H9 (cell line): ENCODE measurements around the gene ARL5A. TPM values are rescaled to one million over a fixed set of nuclear protein-coding genes. Genes with fewer than 3 reads are reported as not detected.

Source experiments
- DNase-seq: peaks from one replicate; pipeline ENCODE4 v3.0.0-alpha.2; 2017
- H2AFZ ChIP-seq: one replicate; pipeline ENCODE4 v1.6.1; 2013; ENCODE audit warnings: mild to moderate bottlenecking, low read length, control low read depth, moderate library complexity
- H2AK5ac ChIP-seq: 2 replicates; pipeline ENCODE4 v1.6.1; 2013; ENCODE audit warnings: low read length, control low read depth, mixed read lengths; ENCODE audit not compliant: insufficient read length
- H2BK120ac ChIP-seq: one replicate; pipeline ENCODE4 v1.6.1; 2013; ENCODE audit warnings: low read depth, mild to moderate bottlenecking, low read length, control low read depth, inconsistent platforms; ENCODE audit not compliant: poor library complexity, severe bottlenecking
- H2BK12ac ChIP-seq: 2 replicates; pipeline ENCODE4 v1.6.1; 2013; ENCODE audit warnings: low read length, control low read depth, mixed read lengths, low read depth; ENCODE audit not compliant: insufficient read length
- H2BK15ac ChIP-seq: 2 replicates; pipeline ENCODE4 v1.6.1; 2013; ENCODE audit warnings: low read depth, low read length, control low read depth
- H2BK20ac ChIP-seq: one replicate; pipeline ENCODE4 v1.6.1; 2013; ENCODE audit warnings: low read depth, mild to moderate bottlenecking, low read length, control low read depth, inconsistent platforms; ENCODE audit not compliant: poor library complexity, severe bottlenecking
- H2BK5ac ChIP-seq: 2 replicates; pipeline ENCODE4 v1.6.1; 2013; ENCODE audit warnings: low read length, control low read depth, mixed read lengths; ENCODE audit not compliant: insufficient read length
- H3K14ac ChIP-seq: 2 replicates; pipeline ENCODE4 v1.6.1; 2013; ENCODE audit warnings: low read length, control low read depth; ENCODE audit not compliant: insufficient read depth
- H3K18ac ChIP-seq: 2 replicates; pipeline ENCODE4 v1.6.1; 2013; ENCODE audit warnings: low read depth, mild to moderate bottlenecking, mixed read lengths, low read length, control low read depth; ENCODE audit not compliant: insufficient read length
- H3K23ac ChIP-seq: 2 replicates; pipeline ENCODE4 v1.6.1; 2013; ENCODE audit warnings: low read length, control low read depth, mixed read lengths, low read depth; ENCODE audit not compliant: insufficient read length
- H3K23me2 ChIP-seq: 2 replicates; pipeline ENCODE4 v1.6.1; 2013; ENCODE audit warnings: low read depth, mild to moderate bottlenecking, mixed read lengths, low read length, control low read depth; ENCODE audit not compliant: insufficient read length, poor library complexity, severe bottlenecking
- H3K27ac ChIP-seq: 2 replicates; pipeline ENCODE4 v1.5.1; 2013; ENCODE audit warnings: low read length, control low read depth, mixed read lengths, low read depth; ENCODE audit not compliant: insufficient read length
- H3K27me3 ChIP-seq: 2 replicates; pipeline ENCODE4 v1.6.1; 2013; ENCODE audit warnings: low read length, control low read depth, inconsistent platforms; ENCODE audit not compliant: insufficient read depth
- H3K4ac ChIP-seq: 2 replicates; pipeline ENCODE4 v1.6.1; 2013; ENCODE audit warnings: low read depth, mild to moderate bottlenecking, control low read depth, inconsistent platforms, low read length, moderate library complexity
- H3K4me1 ChIP-seq: 2 replicates; pipeline ENCODE4 v1.6.1; 2013; ENCODE audit warnings: low read length, control low read depth, inconsistent platforms; ENCODE audit not compliant: insufficient read depth
- H3K4me2 ChIP-seq: 2 replicates; pipeline ENCODE4 v1.6.1; 2013; ENCODE audit warnings: low read length, control low read depth, mixed read lengths; ENCODE audit not compliant: insufficient read length, insufficient read depth
- H3K56ac ChIP-seq: 2 replicates; pipeline ENCODE4 v1.6.1; 2013; ENCODE audit warnings: low read depth, mild to moderate bottlenecking, mixed read lengths, low read length, control low read depth; ENCODE audit not compliant: insufficient read length
- H3K79me1 ChIP-seq: 2 replicates; pipeline ENCODE4 v1.6.1; 2013; ENCODE audit warnings: low read depth, mild to moderate bottlenecking, moderate library complexity, low read length, control low read depth, inconsistent platforms; ENCODE audit not compliant: insufficient read depth, poor library complexity, severe bottlenecking
- H3K79me2 ChIP-seq: 2 replicates; pipeline ENCODE4 v1.6.1; 2013; ENCODE audit warnings: low read length, control low read depth, inconsistent platforms; ENCODE audit not compliant: insufficient read depth
- H3K9ac ChIP-seq: 2 replicates; pipeline ENCODE4 v1.6.1; 2013; ENCODE audit warnings: low read length, control low read depth, mixed read lengths; ENCODE audit not compliant: insufficient read length; ENCODE audit errors: extremely low read depth
- H3K9me3 ChIP-seq: one replicate; pipeline ENCODE4 v1.6.1; 2013; ENCODE audit warnings: low read depth, low read length, inconsistent platforms; ENCODE audit not compliant: control insufficient read depth
- H3T11ph ChIP-seq: one replicate; pipeline ENCODE4 v1.6.1; 2013; ENCODE audit warnings: mild to moderate bottlenecking, low read length, control low read depth, inconsistent platforms
- H4K20me1 ChIP-seq: one replicate; pipeline ENCODE4 v1.6.1; 2013; ENCODE audit not compliant: control insufficient read depth, insufficient read length, insufficient read depth
- H4K5ac ChIP-seq: 2 replicates; pipeline ENCODE4 v1.6.1; 2013; ENCODE audit warnings: low read depth, mild to moderate bottlenecking, mixed read lengths, low read length, control low read depth; ENCODE audit not compliant: insufficient read length
- H4K8ac ChIP-seq: replicated peaks from 2 replicates; pipeline ENCODE4 v1.6.1; 2013; ENCODE audit warnings: low read length, control low read depth, mixed read lengths, low read depth; ENCODE audit not compliant: insufficient read length
- H4K91ac ChIP-seq: 2 replicates; pipeline ENCODE4 v1.6.1; 2013; ENCODE audit warnings: low read depth, mild to moderate bottlenecking, moderate library complexity, mixed read lengths, low read length, control low read depth; ENCODE audit not compliant: insufficient read length
- H3K27ac Mint-ChIP-seq, 3 experiments: 2 replicates in 2 of 3; 3 replicates in 1 of 3; pipeline ENCODE4 v1.8.0; 2020 to 2021; ENCODE audit warnings: mixed read lengths in 3 of 3, mild to moderate bottlenecking in 1 of 3, moderate library complexity in 1 of 3
- H3K27me3 Mint-ChIP-seq: 2 replicates; pipeline ENCODE4 v1.8.0; 2021; ENCODE audit warnings: low read depth, mild to moderate bottlenecking, moderate library complexity, mixed read lengths
- H3K36me3 Mint-ChIP-seq, 3 experiments: 2 replicates in 2 of 3; 3 replicates in 1 of 3; pipeline ENCODE4 v1.8.0; 2020 to 2021; ENCODE audit warnings: low read depth in 3 of 3, mixed read lengths in 3 of 3; ENCODE audit not compliant: insufficient read depth in 1 of 3
- H3K4me1 Mint-ChIP-seq, 2 experiments: 2 replicates each; pipeline ENCODE4 v1.8.0; 2020; ENCODE audit warnings: mixed read lengths in 2 of 2
- H3K4me3 Mint-ChIP-seq, 2 experiments: 2 replicates in 1 of 2; 3 replicates in 1 of 2; pipeline ENCODE4 v1.8.0; 2020 to 2021; ENCODE audit warnings: mild to moderate bottlenecking in 2 of 2, mixed read lengths in 2 of 2, moderate library complexity in 1 of 2
- H3K9me3 Mint-ChIP-seq, 2 experiments: 2 replicates in 1 of 2; 3 replicates in 1 of 2; pipeline ENCODE4 v1.8.0; 2020; ENCODE audit warnings: mild to moderate bottlenecking in 2 of 2, mixed read lengths in 2 of 2, moderate library complexity in 1 of 2
- CTCF ChIP-seq: fragments of 200-600 bp; sonication (generic); conservative IDR thresholded peaks from 3 replicates; pipeline ENCODE4 v1.8.0; 2021; ENCODE audit warnings: antibody characterized with exemption, mild to moderate bottlenecking
- WGBS: extraction: QIAGEN DNeasy Blood & Tissue Kit; methylation state at CpG from one replicate; pipeline ENCODE4 v1.1.7; 2013; ENCODE audit warnings: missing lambda C conversion rate, low lambda C conversion rate, mixed read lengths; ENCODE audit not compliant: insufficient read length; ENCODE audit errors: extremely low coverage; 5-methylcytosine and 5-hydroxymethylcytosine counted together
- total RNA-seq: library from RNA; stranded (reverse); gene quantifications from 2 replicates; pipeline ENCODE4 v1.2.1, GENCODE V29; 2021

The ARL5A gene
- total RNA-seq, 1 experiment from 2014 or later: 66.7 TPM

- no peaks in the 10 kb centered on the region for H3K36me3 Mint-ChIP-seq
- no peak overlapping the region for H4K5ac ChIP-seq
- no peaks in the 10 kb centered on the region for H4K20me1 ChIP-seq
- H3K4me1 ChIP-seq: no peaks in the 10 kb centered on the region
- no peaks in the 10 kb centered on the region for H3K9me3 Mint-ChIP-seq
- H3K4me3 Mint-ChIP-seq: no peak overlapping the region
- H3K23me2 ChIP-seq: no peaks in the 10 kb centered on the region
- no peak overlapping the region for H2BK12ac ChIP-seq
- no peaks in the 10 kb centered on the region for H3K4me1 Mint-ChIP-seq
- no peak overlapping the region for H2BK120ac ChIP-seq
- H3T11ph ChIP-seq: no peak overlapping the region
- H3K27ac Mint-ChIP-seq: no peak overlapping the region; a peak in 1 of 7 replicates
- no peaks in the 10 kb centered on the region for H3K79me2 ChIP-seq
- H2BK5ac ChIP-seq: no peak overlapping the region
- no peak for DNase-seq
- no peak overlapping the region for H2AFZ ChIP-seq
- H3K18ac ChIP-seq: no peak overlapping the region
- H2BK15ac ChIP-seq: no peak overlapping the region
- H3K23ac ChIP-seq: no peak overlapping the region
- H2AK5ac ChIP-seq: no peak overlapping the region
- no peaks in the 10 kb centered on the region for H3K79me1 ChIP-seq
- H3K56ac ChIP-seq: no peak overlapping the region
- WGBS: no CpG with 5 or more reads among the region's 8 CpGs
- no peaks in the 10 kb centered on the region for H3K27me3 ChIP-seq
- no peak overlapping the region for H4K91ac ChIP-seq
- no peaks in the 10 kb centered on the region for H3K9me3 ChIP-seq
- no peak overlapping the region for H3K4ac ChIP-seq
- H4K8ac ChIP-seq: no peak overlapping the region
- no peak overlapping the region for H3K14ac ChIP-seq
- H3K4me2 ChIP-seq: no peak overlapping the region
- no peaks in the 10 kb centered on the region for H3K27me3 Mint-ChIP-seq
- H2BK20ac ChIP-seq: no peak overlapping the region
- TF ChIP-seq CTCF: no peak
- H3K27ac ChIP-seq: no peak overlapping the region
- no peak overlapping the region for H3K9ac ChIP-seq
Observed at GRCh38 chr2:151842830-151843690, 14.8 kb upstream of the ARL5A start.
